Measurements from ENCODE around the gene MGAT5.
"Not testable (repeated sequence)": the region's sequence is repeated elsewhere in the genome, so short reads cannot be mapped to it uniquely, and the experiment has no call there.

MGAT5 gene

DNA sequence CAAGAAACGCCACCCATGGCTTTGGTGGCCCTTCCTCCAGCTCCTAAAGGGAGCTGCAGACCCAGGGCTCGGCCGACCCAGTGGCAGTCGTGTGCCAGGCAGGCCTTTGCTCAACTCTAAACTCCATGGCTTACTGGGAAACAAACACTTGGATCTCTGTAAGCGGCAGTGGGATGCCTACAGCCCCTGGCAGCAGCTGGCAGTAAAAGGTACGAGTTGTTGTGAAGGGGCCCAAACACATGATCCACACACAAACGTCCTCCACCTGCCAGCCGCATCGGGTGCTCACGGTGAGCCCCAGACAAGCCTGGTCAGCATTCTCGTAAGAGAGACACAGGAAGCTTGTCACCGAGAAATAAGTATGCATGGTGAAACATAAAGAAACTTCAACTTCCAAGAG is 214.9 kb downstream of the MGAT5 start:
- no peak for DNase-seq (ENCODE audit: low read depth)
- no peak overlapping the region for H3K4me3 ChIP-seq (ENCODE audit: low read length)
- TF ChIP-seq, protein P1, sequence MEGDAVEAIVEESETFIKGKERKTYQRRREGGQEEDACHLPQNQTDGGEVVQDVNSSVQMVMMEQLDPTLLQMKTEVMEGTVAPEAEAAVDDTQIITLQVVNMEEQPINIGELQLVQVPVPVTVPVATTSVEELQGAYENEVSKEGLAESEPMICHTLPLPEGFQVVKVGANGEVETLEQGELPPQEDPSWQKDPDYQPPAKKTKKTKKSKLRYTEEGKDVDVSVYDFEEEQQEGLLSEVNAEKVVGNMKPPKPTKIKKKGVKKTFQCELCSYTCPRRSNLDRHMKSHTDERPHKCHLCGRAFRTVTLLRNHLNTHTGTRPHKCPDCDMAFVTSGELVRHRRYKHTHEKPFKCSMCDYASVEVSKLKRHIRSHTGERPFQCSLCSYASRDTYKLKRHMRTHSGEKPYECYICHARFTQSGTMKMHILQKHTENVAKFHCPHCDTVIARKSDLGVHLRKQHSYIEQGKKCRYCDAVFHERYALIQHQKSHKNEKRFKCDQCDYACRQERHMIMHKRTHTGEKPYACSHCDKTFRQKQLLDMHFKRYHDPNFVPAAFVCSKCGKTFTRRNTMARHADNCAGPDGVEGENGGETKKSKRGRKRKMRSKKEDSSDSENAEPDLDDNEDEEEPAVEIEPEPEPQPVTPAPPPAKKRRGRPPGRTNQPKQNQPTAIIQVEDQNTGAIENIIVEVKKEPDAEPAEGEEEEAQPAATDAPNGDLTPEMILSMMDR (IDR thresholded peaks at IDR 0.05; ENCODE audit: insufficient read depth, low read depth, low read length, missing control alignments), result no peak

GRCh38 chr2:134469516-134470115 is 215.7 kb downstream of the MGAT5 start:
- no peak for DNase-seq (ENCODE audit: low read depth)
- TF ChIP-seq, protein P1 (IDR thresholded peaks at IDR 0.05; ENCODE audit: insufficient read depth, low read depth, low read length, missing control alignments), result no peak
- H3K4me3 ChIP-seq (ENCODE audit: low read length), result no peak overlapping the region

DNA sequence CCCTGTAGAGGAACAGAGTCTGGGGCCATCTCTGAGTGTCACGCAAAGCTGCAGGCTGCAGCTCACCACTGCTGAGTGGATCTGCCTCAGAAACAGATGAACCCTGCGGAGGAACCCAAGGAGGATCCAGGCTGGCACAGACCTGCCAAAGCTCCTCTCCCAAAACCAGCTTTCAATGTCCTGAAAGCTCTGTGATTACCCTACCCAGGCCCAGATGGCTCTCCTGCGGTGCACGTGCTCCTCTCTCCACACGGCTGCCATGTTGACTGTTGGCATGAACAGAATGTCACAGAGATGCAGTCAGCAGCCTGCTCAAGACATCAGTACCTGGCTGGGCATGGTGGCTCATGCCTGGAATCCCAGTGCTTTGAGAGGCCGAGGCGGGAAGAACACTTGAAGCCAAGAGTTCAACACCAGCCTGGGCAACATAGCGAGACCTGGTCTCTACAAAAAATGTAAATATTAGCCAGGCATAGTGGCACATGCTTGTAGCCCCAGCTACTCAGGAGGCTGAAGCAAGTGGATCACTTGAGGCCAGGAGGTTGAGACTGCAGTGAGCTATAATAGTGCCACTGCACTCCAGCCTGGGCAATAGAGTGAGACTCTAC is 216.8 kb downstream of the MGAT5 start:
- TF ChIP-seq, protein P1 (IDR thresholded peaks at IDR 0.05; ENCODE audit: insufficient read depth, low read depth, low read length, missing control alignments), result no peak
- no peak overlapping the region for H3K4me3 ChIP-seq (ENCODE audit: low read length)

GRCh38 chr2:134476982-134477381 is 223.1 kb downstream of the MGAT5 start:
- H3K4me3 ChIP-seq (ENCODE audit: low read length), result not testable (repeated sequence)

More for the DNA sequence above, 216.8 kb downstream of the MGAT5 start:
- DNase-seq (ENCODE audit: low read depth), result no peak

GRCh38 chr2:134479696-134480330 is 225.9 kb downstream of the MGAT5 start:
- no peak overlapping the region for H3K4me3 ChIP-seq (ENCODE audit: low read length)
- TF ChIP-seq, protein P1 (IDR thresholded peaks at IDR 0.05; ENCODE audit: insufficient read depth, low read depth, low read length, missing control alignments), result no peak
- no peak for DNase-seq (ENCODE audit: low read depth)

More at GRCh38 chr2:134476982-134477381, 223.1 kb downstream of the MGAT5 start:
- not testable (repeated sequence) for DNase-seq (ENCODE audit: low read depth)

DNA sequence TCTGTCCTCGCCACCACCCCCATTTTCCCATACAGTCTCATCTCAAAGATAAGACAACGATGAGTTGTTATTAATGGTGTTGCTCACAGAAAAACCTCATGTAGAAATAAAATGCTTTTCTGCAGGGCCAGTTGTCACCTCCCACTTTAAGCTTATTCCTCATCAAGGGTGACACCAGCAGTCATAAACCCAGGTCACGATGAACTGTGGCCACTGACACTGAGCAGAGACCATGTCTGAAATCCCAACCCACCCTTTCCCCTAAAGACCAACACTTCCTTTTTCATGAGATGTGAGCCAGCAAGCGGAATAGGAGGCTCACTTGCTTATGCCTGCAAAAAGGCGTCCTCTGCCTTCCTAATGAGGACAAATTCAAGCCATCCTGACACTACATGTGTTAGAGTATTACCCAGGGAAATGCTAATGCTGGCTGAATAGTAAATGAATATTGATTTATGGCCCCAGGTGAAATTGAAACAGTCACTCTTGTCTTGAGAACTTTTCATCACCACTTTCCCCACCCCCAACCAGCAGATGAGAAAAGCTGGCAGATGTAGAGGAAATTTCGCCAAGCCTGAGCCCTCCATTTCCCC is 228.4 kb downstream of the MGAT5 start:
- DNase-seq (ENCODE audit: low read depth), result no peak
- TF ChIP-seq, protein P1 (IDR thresholded peaks at IDR 0.05; ENCODE audit: insufficient read depth, low read depth, low read length, missing control alignments), result no peak
- H3K4me3 ChIP-seq (ENCODE audit: low read length), result no peak overlapping the region

DNA sequence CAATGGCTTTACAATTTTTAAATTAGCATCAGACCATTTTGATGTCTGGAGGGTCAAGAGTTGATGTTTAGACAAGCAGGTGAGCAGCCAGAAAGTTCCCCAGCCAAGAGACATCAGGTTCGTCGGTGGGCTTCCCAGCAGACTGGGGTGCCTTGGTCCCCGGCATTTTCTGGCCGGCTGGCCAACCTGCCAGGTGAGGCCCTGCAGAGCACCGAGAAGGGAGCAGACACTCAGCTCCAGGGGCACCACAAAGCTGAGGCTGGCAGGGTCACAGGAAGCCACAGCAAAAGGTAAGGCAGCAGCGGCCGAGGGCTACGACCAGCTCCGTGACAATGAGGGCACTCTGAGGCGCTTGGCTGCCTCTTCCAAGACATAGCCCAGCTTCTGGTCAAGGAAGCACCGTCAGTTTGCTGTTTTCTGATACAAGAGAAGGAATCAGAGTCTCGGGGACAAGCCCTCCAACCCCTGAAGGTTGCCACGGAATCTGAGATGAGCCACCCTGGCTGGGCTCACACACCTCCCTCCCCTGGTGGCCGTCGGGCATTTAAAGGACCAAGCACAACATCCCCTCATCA is 229.0 kb downstream of the MGAT5 start:
- H3K4me3 ChIP-seq (ENCODE audit: low read length), result no peak overlapping the region
- no peak for DNase-seq (ENCODE audit: low read depth)
- TF ChIP-seq, protein P1 (IDR thresholded peaks at IDR 0.05; ENCODE audit: insufficient read depth, low read depth, low read length, missing control alignments), result no peak

All from epithelial cell of esophagus (primary cell).